Lung (tissue), 12 donors: ENCODE results near the gene CCNC. TPM values are rescaled to one million over a fixed set of nuclear protein-coding genes. Genes with fewer than 3 reads are reported as not detected.

Source experiments
- ATAC-seq: fragments of 200-7000 bp; cut with Tn5 transposase; one replicate; pipeline ENCODE4 v1.9.1; 2020; ENCODE audit warnings: moderate number of reproducible peaks; ENCODE audit not compliant: insufficient read depth, low FRiP score
- DNase-seq, 3 donors: peaks; one replicate each; pipeline ENCODE4 v3.0.0-alpha.2; 2013 to 2017
- H3K27ac ChIP-seq, 2 donors: one replicate each; pipeline ENCODE4 v1.5.1; 2013; ENCODE audit warnings: mild to moderate bottlenecking in 2 of 2, moderate library complexity in 2 of 2, control low read depth in 1 of 2, inconsistent platforms in 1 of 2, low read depth in 1 of 2, low read length in 1 of 2
- H3K27me3 ChIP-seq, 3 donors: one replicate each; pipeline ENCODE4 v1.5.1; 2013; ENCODE audit warnings: low read length in 2 of 3; ENCODE audit not compliant: control insufficient read depth in 3 of 3, insufficient read depth in 3 of 3
- H3K36me3 ChIP-seq, 4 donors: one replicate each; pipeline ENCODE4 v1.5.1; 2013; ENCODE audit warnings: low read length in 4 of 4, mild to moderate bottlenecking in 1 of 4, moderate library complexity in 1 of 4; ENCODE audit not compliant: control insufficient read depth in 4 of 4, insufficient read depth in 4 of 4
- H3K4me1 ChIP-seq, 5 donors: one replicate each; pipeline ENCODE4 v1.5.1; 2013; ENCODE audit warnings: low read length in 5 of 5, mild to moderate bottlenecking in 2 of 5, moderate library complexity in 1 of 5; ENCODE audit not compliant: control insufficient read depth in 5 of 5, insufficient read depth in 5 of 5
- H3K4me3 ChIP-seq: one replicate; pipeline ENCODE4 v1.5.1; 2013; ENCODE audit warnings: mild to moderate bottlenecking, control low read depth, moderate library complexity
- H3K9ac ChIP-seq, 2 donors: one replicate each; pipeline ENCODE4 v1.5.1; 2013; ENCODE audit warnings: low read length in 2 of 2, control low read depth in 1 of 2; ENCODE audit not compliant: insufficient read depth in 1 of 2
- H3K9me3 ChIP-seq, 4 donors: one replicate each; pipeline ENCODE4 v1.5.1; 2013; ENCODE audit warnings: low read length in 3 of 4, mild to moderate bottlenecking in 1 of 4, moderate library complexity in 1 of 4; ENCODE audit not compliant: control insufficient read depth in 4 of 4, insufficient read depth in 3 of 4
- WGBS, 2 donors: extraction: QIAGEN DNeasy Blood & Tissue Kit; methylation state at CpG; one replicate each; pipeline ENCODE4 v1.1.7; 2013; 5-methylcytosine and 5-hydroxymethylcytosine counted together
- polyA plus RNA-seq, 2 donors: library from polyadenylated mRNA; stranded (reverse); fragments of 200-250 nt; gene quantifications; one replicate each; pipeline ENCODE4 v1.2.1, GENCODE V29; 2013
- total RNA-seq, 2 donors: library from RNA; depleted of rRNA in 1 of 2; stranded (reverse); fragments of >200 nt in 1 of 2; gene quantifications; one replicate each; pipeline ENCODE4 v1.2.1, GENCODE V29; 2014 to 2021
- TF ChIP-seq, protein P1 (sequence below): IDR thresholded peaks from 2 replicates; pipeline ENCODE4 v1.5.1; 2012; ENCODE audit warnings: mild to moderate bottlenecking; ENCODE audit errors: control extremely low read depth, extremely low read depth
- donor health status: control.
- donor health status: control.
- donor health status: Bipolar disorder and iron deficiency.
- donor health status: healthy.
- donor health status: DM: yes; HTN: yes; CAD: no.

CCNC gene
- total and polyA plus RNA-seq, 4 donors = 26.7 to 68.0 (median 38.2) TPM

DNA sequence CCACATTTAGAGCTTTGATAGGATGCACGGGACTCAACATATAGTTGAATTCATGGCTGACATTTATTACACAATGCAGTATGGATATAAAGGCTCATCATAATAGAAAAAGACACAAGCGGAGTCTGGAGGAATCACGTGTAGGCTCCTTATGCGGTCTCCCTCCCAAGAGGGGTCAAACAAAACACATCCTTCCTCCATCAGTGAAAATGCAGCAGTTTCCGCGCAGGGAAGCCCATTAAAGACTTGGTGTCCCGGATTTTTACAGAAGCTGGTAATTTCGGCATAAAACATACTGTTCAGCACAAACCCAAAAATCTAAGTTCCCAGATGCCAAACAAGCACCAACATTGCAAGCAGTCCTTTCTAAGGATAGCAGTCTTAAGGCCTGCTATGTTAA lies 54.4 kb downstream of the CCNC start:
- ATAC-seq = no peak
- Histone ChIP-seq H3K27ac (no peak overlapping the region), H3K36me3 (no peaks in the 10 kb centered on the region), H3K9me3 (no peaks in the 10 kb centered on the region), H3K9ac (peak overlapping the region in 1 of 2 donors; percentile 46), H3K27me3 (no peaks in the 10 kb centered on the region), H3K4me3 (no peak overlapping the region), H3K4me1 (peaks cover 0 to 15% (median 0%) of the 10 kb centered on the region in 5 donors)
- WGBS, 2 donors = 66 to 76% methylated on average over 8 of the region's 8 CpGs
- DNase-seq = peak in 2 of 3 donors; percentile 38 to 42
- TF ChIP-seq, protein P1, sequence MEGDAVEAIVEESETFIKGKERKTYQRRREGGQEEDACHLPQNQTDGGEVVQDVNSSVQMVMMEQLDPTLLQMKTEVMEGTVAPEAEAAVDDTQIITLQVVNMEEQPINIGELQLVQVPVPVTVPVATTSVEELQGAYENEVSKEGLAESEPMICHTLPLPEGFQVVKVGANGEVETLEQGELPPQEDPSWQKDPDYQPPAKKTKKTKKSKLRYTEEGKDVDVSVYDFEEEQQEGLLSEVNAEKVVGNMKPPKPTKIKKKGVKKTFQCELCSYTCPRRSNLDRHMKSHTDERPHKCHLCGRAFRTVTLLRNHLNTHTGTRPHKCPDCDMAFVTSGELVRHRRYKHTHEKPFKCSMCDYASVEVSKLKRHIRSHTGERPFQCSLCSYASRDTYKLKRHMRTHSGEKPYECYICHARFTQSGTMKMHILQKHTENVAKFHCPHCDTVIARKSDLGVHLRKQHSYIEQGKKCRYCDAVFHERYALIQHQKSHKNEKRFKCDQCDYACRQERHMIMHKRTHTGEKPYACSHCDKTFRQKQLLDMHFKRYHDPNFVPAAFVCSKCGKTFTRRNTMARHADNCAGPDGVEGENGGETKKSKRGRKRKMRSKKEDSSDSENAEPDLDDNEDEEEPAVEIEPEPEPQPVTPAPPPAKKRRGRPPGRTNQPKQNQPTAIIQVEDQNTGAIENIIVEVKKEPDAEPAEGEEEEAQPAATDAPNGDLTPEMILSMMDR = no peak

DNA sequence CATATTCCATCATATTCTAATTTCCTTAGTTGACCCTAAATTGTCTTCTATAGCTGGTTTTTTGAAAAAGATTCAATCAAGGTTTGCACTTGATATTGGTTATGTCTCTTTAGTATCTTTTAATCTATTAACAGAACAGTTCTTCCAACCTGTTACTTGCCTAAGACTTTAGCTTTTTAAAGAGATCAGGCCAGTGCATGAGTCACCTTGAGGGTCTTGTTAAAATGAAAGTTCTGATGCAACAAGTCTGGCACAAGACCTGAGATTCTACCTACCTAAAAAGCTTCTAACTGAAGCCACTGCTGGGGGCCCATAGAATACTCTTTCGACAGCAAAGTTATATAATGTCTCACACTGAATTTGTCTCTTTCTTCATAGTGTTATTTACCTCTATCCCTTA lies 56.4 kb downstream of the CCNC start:
- DNase-seq = no peak
- no peak overlapping the region for H3K9ac ChIP-seq
- 97 to 100% methylated on average over 1 of the region's 1 CpG for WGBS, 2 donors
- no peaks in the 10 kb centered on the region for H3K27me3 ChIP-seq
- peaks cover 0 to 15% (median 0%) of the 10 kb centered on the region in 5 donors for H3K4me1 ChIP-seq
- H3K9me3 ChIP-seq = no peaks in the 10 kb centered on the region
- no peak for ATAC-seq
- TF ChIP-seq, protein P1 = no peak
- no peak overlapping the region for H3K27ac ChIP-seq
- no peak overlapping the region for H3K4me3 ChIP-seq
- H3K36me3 ChIP-seq = peaks cover 0 to 2% (median 0%) of the 10 kb centered on the region in 4 donors

DNA sequence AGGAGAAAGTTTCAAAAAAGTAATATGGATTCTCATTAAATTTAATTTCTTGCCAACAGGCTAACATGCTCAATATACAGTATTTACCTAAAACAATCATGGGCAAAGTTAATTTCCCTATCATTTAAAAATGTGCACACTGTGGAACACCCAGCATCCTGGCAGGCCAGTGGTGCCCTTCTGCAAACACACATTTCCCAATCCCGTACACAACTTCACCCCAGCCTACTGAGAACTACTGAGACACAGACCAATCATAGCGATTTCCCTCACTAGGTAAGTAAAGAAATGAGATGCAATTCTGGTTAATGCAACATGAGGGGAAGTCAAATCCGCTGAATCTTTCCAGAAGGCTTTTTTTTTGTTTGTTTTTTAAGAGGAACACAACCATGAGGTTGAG lies 60.8 kb downstream of the CCNC start:
- Histone ChIP-seq H3K9me3 (no peaks in the 10 kb centered on the region), H3K9ac (no peak overlapping the region), H3K4me1 (no peaks in the 10 kb centered on the region), H3K27ac (no peak overlapping the region), H3K27me3 (no peaks in the 10 kb centered on the region), H3K4me3 (no peak overlapping the region), H3K36me3 (peaks cover 3 to 9% (median 5%) of the 10 kb centered on the region in 4 donors)
- 87 to 95% methylated on average over 3 of the region's 3 CpGs for WGBS, 2 donors
- TF ChIP-seq, protein P1 = no peak
- ATAC-seq = no peak
- DNase-seq = no peak

DNA sequence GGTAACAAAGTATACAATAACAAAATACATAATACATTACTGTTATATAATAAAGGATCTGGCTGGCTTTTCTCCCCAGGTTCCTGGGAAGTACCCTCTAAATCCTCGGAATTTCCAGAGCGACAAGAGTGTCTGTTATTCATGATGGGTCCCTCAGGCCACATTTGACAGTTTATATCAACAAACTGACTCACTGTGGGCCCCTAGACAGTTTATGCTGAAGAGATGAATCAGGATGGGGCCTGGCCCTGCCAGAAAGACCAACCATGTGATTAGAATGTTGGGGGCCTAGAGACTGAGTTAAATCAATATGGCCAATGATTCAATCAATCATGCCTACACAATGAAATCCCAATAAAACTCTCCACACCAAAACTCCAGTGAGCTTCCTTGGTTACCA lies 66.7 kb downstream of the CCNC start:
- H3K4me1 ChIP-seq = peaks cover 0 to 8% (median 0%) of the 10 kb centered on the region in 5 donors
- peaks cover 3 to 18% (median 10%) of the 10 kb centered on the region in 4 donors for H3K36me3 ChIP-seq
- H3K9me3 ChIP-seq = no peaks in the 10 kb centered on the region

More for the DNA sequence above, 66.7 kb downstream of the CCNC start:
- 85 to 92% methylated on average over 2 of the region's 2 CpGs for WGBS, 2 donors
- DNase-seq (no peak), ATAC-seq (no peak)
- Histone ChIP-seq H3K9ac (no peak overlapping the region), H3K27me3 (no peaks in the 10 kb centered on the region), H3K4me3 (no peak overlapping the region), H3K27ac (no peak overlapping the region)
- TF ChIP-seq, protein P1 = no peak
